ENCODE results near the gene CD247. TPM values are rescaled to one million over a fixed set of nuclear protein-coding genes. Genes with fewer than 3 reads are reported as not detected.

Gene CD247
- total and polyA plus RNA-seq, 2 of the 13 experiments (the other 11 are each of a cell fraction or from before 2014, with no cell fraction given), result 0.20 TPM; not detected in 1

DNA sequence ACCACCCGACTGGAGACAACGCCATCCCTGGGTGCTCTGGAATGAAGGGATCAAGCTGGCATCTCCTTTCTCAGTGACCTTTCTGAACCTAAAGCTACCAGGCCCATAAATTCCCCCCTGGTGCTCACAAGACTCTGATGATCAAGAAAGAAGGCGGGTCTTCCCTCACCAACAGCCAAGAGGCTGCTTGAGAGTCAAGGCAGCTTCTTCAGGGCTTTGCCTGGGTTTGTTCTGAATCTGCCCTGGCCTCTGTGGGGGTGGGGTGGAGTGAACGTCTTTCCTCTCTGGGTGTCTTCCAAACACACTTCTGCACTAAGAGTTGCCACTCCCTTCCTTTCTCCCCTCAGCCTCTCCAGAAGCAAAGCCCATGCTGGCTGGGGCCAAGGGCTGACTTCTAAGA is 36.1 kb downstream of the CD247 start (continued):
- TF ChIP-seq FOXJ3 (CRISPR knock-in tag; IDR thresholded peaks at IDR 0.05; ENCODE audit: borderline replicate concordance) (no peak), ISX (CRISPR knock-in tag; conservative IDR thresholded peaks at IDR 0.05) (no peak), PLSCR1 (CRISPR knock-in tag; IDR thresholded peaks at IDR 0.05; ENCODE audit: borderline replicate concordance) (no peak), GPN1 (CRISPR knock-in tag; IDR thresholded peaks at IDR 0.05; ENCODE audit: borderline replicate concordance) (no peak), ADNP (CRISPR knock-in tag; IDR thresholded peaks at IDR 0.05) (no peak), KDM3A (CRISPR knock-in tag; IDR thresholded peaks at IDR 0.05; ENCODE audit: low read depth) (no peak), SALL1 (CRISPR knock-in tag; IDR thresholded peaks at IDR 0.05) (no peak), SMAD3 (CRISPR knock-in tag; IDR thresholded peaks at IDR 0.05) (no peak), ZNF441 (CRISPR knock-in tag; IDR thresholded peaks at IDR 0.05; ENCODE audit: borderline replicate concordance) (no peak)

DNA sequence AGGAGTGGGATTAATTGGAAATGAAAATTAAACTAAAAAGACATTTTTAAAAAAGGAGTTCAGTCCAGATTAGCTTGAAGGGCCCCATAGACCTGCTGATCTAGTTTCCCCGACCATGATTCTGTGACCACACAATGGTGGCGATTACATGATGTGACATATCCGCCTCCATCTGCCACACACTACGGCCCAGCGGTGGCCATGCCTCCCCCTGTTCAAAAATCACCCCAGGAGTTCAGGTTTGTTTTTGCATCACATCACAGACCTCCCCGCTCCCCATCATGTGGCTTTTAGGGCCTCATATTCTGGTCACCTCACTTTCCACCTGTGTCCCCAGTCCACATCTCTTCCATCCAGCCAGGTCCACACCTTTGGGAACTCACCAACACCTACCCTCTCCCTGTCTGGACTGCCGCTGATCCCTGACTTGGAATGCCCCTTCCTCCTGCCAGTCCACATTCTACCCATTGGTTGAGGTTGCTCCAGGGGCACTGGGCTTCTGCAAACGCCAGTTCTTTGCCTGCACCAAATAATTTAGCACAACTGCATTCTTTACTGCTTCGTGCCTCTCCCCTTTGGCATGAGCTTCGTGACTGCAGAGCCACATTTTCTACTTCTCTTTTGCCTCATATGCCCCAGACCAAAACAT is 38.9 kb downstream of the CD247 start:
- DNase-seq (ENCODE audit: low spot score) (no peak), ATAC-seq (no peak), FAIRE-seq (no peak)
- TF ChIP-seq, protein P1, sequence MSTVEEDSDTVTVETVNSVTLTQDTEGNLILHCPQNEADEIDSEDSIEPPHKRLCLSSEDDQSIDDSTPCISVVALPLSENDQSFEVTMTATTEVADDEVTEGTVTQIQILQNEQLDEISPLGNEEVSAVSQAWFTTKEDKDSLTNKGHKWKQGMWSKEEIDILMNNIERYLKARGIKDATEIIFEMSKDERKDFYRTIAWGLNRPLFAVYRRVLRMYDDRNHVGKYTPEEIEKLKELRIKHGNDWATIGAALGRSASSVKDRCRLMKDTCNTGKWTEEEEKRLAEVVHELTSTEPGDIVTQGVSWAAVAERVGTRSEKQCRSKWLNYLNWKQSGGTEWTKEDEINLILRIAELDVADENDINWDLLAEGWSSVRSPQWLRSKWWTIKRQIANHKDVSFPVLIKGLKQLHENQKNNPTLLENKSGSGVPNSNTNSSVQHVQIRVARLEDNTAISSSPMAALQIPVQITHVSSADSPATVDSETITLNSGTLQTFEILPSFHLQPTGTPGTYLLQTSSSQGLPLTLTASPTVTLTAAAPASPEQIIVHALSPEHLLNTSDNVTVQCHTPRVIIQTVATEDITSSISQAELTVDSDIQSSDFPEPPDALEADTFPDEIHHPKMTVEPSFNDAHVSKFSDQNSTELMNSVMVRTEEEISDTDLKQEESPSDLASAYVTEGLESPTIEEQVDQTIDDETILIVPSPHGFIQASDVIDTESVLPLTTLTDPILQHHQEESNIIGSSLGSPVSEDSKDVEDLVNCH (CRISPR knock-in tag; IDR thresholded peaks at IDR 0.05), result no peak
- TF ChIP-seq SYNCRIP (IDR thresholded peaks at IDR 0.05; ENCODE audit: insufficient read depth, low read depth, low read length), result no peak
- TF ChIP-seq ETV6 (CRISPR knock-in tag; conservative IDR thresholded peaks at IDR 0.05), result no peak
- TF ChIP-seq ZBTB7A (CRISPR knock-in tag; IDR thresholded peaks at IDR 0.05), result no peak
- TF ChIP-seq MAFG (CRISPR knock-in tag; IDR thresholded peaks at IDR 0.05), result no peak
- TF ChIP-seq ZNF180 (CRISPR knock-in tag; IDR thresholded peaks at IDR 0.05; ENCODE audit: borderline replicate concordance, low read depth), result no peak
- no peak for TF ChIP-seq ZNF484 (CRISPR knock-in tag; IDR thresholded peaks at IDR 0.05; ENCODE audit: borderline replicate concordance, low read depth)
- no peak for TF ChIP-seq ZKSCAN5 (CRISPR knock-in tag; IDR thresholded peaks at IDR 0.05)
- no peak for TF ChIP-seq RFX3 (CRISPR knock-in tag; IDR thresholded peaks at IDR 0.05)
- TF ChIP-seq KAT8 (CRISPR knock-in tag; IDR thresholded peaks at IDR 0.05), result no peak
- TF ChIP-seq DMAP1 (CRISPR knock-in tag; IDR thresholded peaks at IDR 0.05), result no peak
- TF ChIP-seq REPIN1 (CRISPR knock-in tag; IDR thresholded peaks at IDR 0.05; ENCODE audit: borderline replicate concordance, low read depth), result no peak
- TF ChIP-seq SIN3A (IDR thresholded peaks at IDR 0.05; ENCODE audit: borderline replicate concordance, low read depth, low read length), result no peak
- BruUV-seq (replicated peaks), result no TSS peak
- no peaks in the 10 kb centered on the region for H3K79me2 ChIP-seq (ENCODE audit: insufficient read depth, low read length)
- no peak overlapping the region for H3K27ac ChIP-seq (ENCODE audit: extremely low read length, insufficient read depth, low read length)
- WGBS (ENCODE audit: low lambda C conversion rate), result 20% methylated on average over 10 of the region's 10 CpGs
- CTCF ChIA-PET (ENCODE audit: low intra/inter-chr PET ratio, low total read pairs), result no interaction called here
- in situ Hi-C loops (cut with HindIII; ENCODE audit: extremely low pct_ligation_motif_present, low pct_unique_long_range_greater_than_20kb), result no loop called here
- no peak overlapping the region for H3K9ac ChIP-seq (ENCODE audit: insufficient read depth, low read depth, low read length)
- H3K36me3 ChIP-seq (replicated peaks in 1 of 2; ENCODE audit: control insufficient read depth in 1 of 2, insufficient read depth in 2 of 2, low read length in 2 of 2), result no peaks in the 10 kb centered on the region
- H3K4me2 ChIP-seq (ENCODE audit: low read depth, low read length), result no peak overlapping the region
- peaks cover 3 to 32% of the 10 kb centered on the region in 2 experiments for H3K27me3 ChIP-seq (ENCODE audit: control insufficient read depth in 1 of 2, insufficient read depth in 2 of 2, low read length in 2 of 2)
- H3K4me3 ChIP-seq (replicated peaks in 1 of 3; ENCODE audit: insufficient read depth in 1 of 3, low read depth in 2 of 3, low read length in 3 of 3), result no peak overlapping the region
- H4K20me1 ChIP-seq (ENCODE audit: insufficient read depth, low read length), result no peaks in the 10 kb centered on the region
- no peaks in the 10 kb centered on the region for H3K4me1 ChIP-seq (ENCODE audit: insufficient read depth, low read length)
- H2AFZ ChIP-seq (ENCODE audit: low read length), result no peak overlapping the region
- POLR2A ChIA-PET, result no interaction called here
- intact Hi-C loops (cut with micrococcal nuclease; ENCODE audit: unreplicated experiment), result no loop called here
- H3K9me3 ChIP-seq (ENCODE audit: low read length), result no peaks in the 10 kb centered on the region
